RWPE2 (cell line): Measurements from ENCODE around the gene GJA1.

Experiments used
- ATAC-seq: fragments of 200-7000 bp; cut with Tn5 transposase; 3 replicates; pipeline ENCODE4 v1.9.1; 2021; ENCODE audit warnings: low read depth
- DNase-seq: peaks from one replicate; pipeline ENCODE4 v3.0.0-alpha.2; 2020; ENCODE audit warnings: low spot score
- H3K27ac ChIP-seq: fragments of 450-650 bp; 2 replicates; pipeline ENCODE4 v1.5.1; 2017; ENCODE audit warnings: mild to moderate bottlenecking; ENCODE audit not compliant: poor library complexity, severe bottlenecking
- H3K27me3 ChIP-seq: fragments of 250-450 bp; sonication (Bioruptor Pico); 2 replicates; pipeline ENCODE4 v1.5.1; 2021; ENCODE audit warnings: mild to moderate bottlenecking, moderate library complexity; ENCODE audit not compliant: insufficient read depth, poor library complexity, severe bottlenecking
- H3K36me3 ChIP-seq: fragments of 250-450 bp; sonication (Bioruptor Pico); 2 replicates; pipeline ENCODE4 v1.5.1; 2020; ENCODE audit warnings: low read depth, mild to moderate bottlenecking, moderate library complexity
- H3K4me1 ChIP-seq: fragments of 250-450 bp; sonication (Bioruptor Pico); 2 replicates; pipeline ENCODE4 v1.5.1; 2021; ENCODE audit warnings: mild to moderate bottlenecking, moderate library complexity; ENCODE audit not compliant: insufficient read depth, poor library complexity, severe bottlenecking
- H3K4me3 ChIP-seq: fragments of 250-450 bp; sonication (Bioruptor Pico); 2 replicates; pipeline ENCODE4 v1.5.1; 2021; ENCODE audit warnings: mild to moderate bottlenecking, moderate library complexity; ENCODE audit not compliant: severe bottlenecking
- H3K9me3 ChIP-seq: fragments of 250-450 bp; sonication (Bioruptor Pico); 2 replicates; pipeline ENCODE4 v1.5.1; 2021; ENCODE audit warnings: mild to moderate bottlenecking, moderate library complexity; ENCODE audit not compliant: severe bottlenecking
- TF ChIP-seq, protein P1 (sequence below): fragments of 450-650 bp; IDR thresholded peaks from one replicate; pipeline ENCODE4 v1.5.1; 2017; ENCODE audit warnings: mild to moderate bottlenecking, moderate library complexity; ENCODE audit not compliant: poor library complexity, severe bottlenecking

GJA1 gene

DNA sequence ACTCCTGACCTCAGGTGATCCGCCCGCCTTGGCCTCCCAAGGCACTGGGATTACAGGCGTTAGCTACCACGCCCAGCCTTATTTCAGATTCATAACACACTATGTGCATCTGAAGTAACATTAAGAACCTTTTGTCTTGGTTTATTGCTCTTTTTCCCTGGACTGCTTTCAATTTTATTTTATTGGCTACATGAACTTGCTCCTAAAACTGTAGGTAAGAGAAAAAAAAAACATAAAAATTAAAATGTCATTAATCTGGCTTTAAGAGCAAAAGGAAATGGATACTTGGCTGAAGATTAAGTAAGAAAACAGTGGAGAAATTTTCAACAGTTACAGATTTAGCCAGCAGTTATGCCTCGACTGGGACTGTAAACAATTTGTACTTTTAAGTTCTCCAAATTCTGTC is 62.5 kb downstream of the GJA1 start:
- DNase-seq (no peak), ATAC-seq (no peak)
- H3K36me3 ChIP-seq = no peaks in the 10 kb centered on the region
- no peaks in the 10 kb centered on the region for H3K27me3 ChIP-seq
- no peaks in the 10 kb centered on the region for H3K4me1 ChIP-seq
- TF ChIP-seq, protein P1, sequence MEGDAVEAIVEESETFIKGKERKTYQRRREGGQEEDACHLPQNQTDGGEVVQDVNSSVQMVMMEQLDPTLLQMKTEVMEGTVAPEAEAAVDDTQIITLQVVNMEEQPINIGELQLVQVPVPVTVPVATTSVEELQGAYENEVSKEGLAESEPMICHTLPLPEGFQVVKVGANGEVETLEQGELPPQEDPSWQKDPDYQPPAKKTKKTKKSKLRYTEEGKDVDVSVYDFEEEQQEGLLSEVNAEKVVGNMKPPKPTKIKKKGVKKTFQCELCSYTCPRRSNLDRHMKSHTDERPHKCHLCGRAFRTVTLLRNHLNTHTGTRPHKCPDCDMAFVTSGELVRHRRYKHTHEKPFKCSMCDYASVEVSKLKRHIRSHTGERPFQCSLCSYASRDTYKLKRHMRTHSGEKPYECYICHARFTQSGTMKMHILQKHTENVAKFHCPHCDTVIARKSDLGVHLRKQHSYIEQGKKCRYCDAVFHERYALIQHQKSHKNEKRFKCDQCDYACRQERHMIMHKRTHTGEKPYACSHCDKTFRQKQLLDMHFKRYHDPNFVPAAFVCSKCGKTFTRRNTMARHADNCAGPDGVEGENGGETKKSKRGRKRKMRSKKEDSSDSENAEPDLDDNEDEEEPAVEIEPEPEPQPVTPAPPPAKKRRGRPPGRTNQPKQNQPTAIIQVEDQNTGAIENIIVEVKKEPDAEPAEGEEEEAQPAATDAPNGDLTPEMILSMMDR = no peak
- no peak overlapping the region for H3K27ac ChIP-seq
- no peaks in the 10 kb centered on the region for H3K9me3 ChIP-seq
- no peak overlapping the region for H3K4me3 ChIP-seq

DNA sequence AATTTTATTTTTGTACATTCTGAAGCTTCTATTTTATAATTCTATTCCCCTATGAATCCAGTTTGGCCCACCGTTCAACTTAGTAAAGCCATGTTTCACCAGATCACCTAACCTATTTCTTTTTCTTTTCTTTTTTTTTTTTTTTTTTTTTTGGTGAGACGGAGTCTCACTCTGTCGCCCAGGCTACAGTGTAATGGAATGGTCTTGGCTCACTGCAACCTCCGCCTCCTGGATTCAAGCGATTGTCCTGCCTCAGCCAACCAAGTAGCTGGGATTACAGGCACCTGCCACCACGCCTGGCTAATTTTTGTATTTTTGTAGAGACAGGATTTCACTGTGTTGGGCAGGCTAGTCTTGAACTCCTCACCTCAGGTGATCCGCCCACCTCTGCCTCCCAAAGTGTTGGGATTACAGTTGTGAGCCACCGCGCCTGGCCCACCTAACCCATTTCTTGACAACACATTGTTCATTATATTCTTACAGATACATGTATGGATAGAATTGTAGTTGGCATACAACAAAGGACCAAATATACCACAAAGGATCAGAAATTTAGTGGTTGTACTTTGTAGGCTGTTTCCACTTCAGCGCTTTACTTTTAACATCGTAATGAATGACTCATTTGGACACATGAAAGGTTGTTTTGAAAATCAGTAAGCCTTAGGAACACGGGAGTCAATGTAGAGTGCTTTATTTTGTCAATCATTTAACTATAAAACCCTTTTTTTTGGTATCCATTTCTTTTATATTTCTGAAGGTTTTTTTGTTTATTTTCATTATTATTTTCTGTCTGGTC is 63.2 kb downstream of the GJA1 start:
- ATAC-seq (no peak), DNase-seq (no peak)
- H3K27me3 ChIP-seq = no peaks in the 10 kb centered on the region
- TF ChIP-seq, protein P1 = no peak
- no peak overlapping the region for H3K27ac ChIP-seq
- H3K9me3 ChIP-seq = no peaks in the 10 kb centered on the region
- no peak overlapping the region for H3K4me3 ChIP-seq
- peaks cover 2% of the 10 kb centered on the region for H3K4me1 ChIP-seq
- H3K36me3 ChIP-seq = no peaks in the 10 kb centered on the region
